HFFc6 (cell line): ENCODE measurements around the gene STING1. TPM values are rescaled to one million over a fixed set of nuclear protein-coding genes. Genes with fewer than 3 reads are reported as not detected.

Source experiments
- DNase-seq: peaks from one replicate; pipeline ENCODE4 v3.0.0-alpha.2; 2018
- H3K27ac Mint-ChIP-seq: 2 replicates; pipeline ENCODE4 v1.8.0; 2020; ENCODE audit warnings: mild to moderate bottlenecking, mixed read lengths
- H3K27me3 Mint-ChIP-seq: 2 replicates; pipeline ENCODE4 v1.8.0; 2021; ENCODE audit warnings: mild to moderate bottlenecking, moderate library complexity, mixed read lengths; ENCODE audit not compliant: insufficient read depth
- H3K36me3 Mint-ChIP-seq: 2 replicates; pipeline ENCODE4 v1.8.0; 2021; ENCODE audit warnings: low read depth, mixed read lengths
- H3K4me1 Mint-ChIP-seq: 2 replicates; pipeline ENCODE4 v1.8.0; 2020; ENCODE audit warnings: low read depth, mixed read lengths
- H3K4me3 Mint-ChIP-seq: 2 replicates; pipeline ENCODE4 v1.8.0; 2020; ENCODE audit warnings: mild to moderate bottlenecking, moderate library complexity, mixed read lengths
- H3K9me3 Mint-ChIP-seq: 2 replicates; pipeline ENCODE4 v1.8.0; 2020; ENCODE audit warnings: mild to moderate bottlenecking, mixed read lengths
- total RNA-seq, 6 experiments: library from RNA; stranded (reverse); fragmentation: NEBNext Ultra II Directional; extraction: Animal tissue kit (Norgen Biotek cat#: 25700); gene quantifications; 2 replicates in 1 of 6; 3 replicates in 5 of 6; pipeline ENCODE4 v1.2.3, GENCODE V29; 2021
- TF ChIP-seq, protein P1 (sequence below): fragments of 200-600 bp; sonication (generic); IDR thresholded peaks from 2 replicates; pipeline ENCODE4 v1.5.0; 2021; ENCODE audit warnings: antibody characterized with exemption, mild to moderate bottlenecking

STING1 gene
- total RNA-seq, 6 experiments from 2014 or later = 68.8 to 99.6 (median 87.9) TPM

DNA sequence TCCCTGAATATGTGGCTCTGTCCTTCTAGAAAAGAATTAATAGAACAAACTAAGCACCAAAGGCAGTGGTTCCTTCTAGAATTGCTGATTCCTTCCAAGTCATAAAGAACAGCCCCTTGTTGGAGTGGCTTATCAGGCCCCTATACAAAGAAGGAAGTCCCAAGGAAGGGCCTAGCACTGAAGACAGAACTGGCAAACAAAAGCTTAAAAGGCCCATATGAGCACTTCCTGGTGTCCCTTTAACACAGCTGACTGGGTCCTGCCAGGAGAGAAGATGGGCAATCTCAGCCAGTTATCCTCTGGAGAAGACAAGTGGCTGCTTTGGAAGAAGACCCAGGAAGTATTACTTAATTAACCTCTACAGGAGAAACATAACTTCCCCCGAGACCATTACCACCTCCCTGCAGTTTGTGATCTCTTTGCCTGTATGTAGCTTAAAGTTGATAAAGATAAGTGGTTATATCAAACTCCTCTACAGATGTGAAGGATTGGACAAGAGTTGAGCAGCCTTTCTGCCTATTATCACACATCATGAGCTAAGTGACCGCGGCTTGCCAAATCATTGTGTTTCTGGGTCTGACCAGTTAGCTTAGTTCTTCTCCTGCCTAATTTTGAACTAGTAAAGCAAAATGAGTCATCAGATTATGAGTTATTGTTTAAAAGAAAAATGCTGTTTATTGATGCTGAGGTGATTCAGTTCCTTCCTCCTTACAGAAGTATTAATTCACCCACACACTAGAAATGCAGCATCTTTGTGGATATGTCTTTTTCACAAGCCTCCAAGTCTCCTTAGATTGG is 13.3 kb upstream of the STING1 start:
- DNase-seq = peak; percentile 71
- Mint-ChIP-seq H3K27ac (peak overlapping the region; percentile 96), H3K4me1 (peaks cover 57% of the 10 kb centered on the region), H3K27me3 (no peaks in the 10 kb centered on the region), H3K9me3 (no peaks in the 10 kb centered on the region), H3K36me3 (no peaks in the 10 kb centered on the region), H3K4me3 (peak overlapping the region; percentile 65; the same call in 1 of the 2 replicates)
- TF ChIP-seq, protein P1, sequence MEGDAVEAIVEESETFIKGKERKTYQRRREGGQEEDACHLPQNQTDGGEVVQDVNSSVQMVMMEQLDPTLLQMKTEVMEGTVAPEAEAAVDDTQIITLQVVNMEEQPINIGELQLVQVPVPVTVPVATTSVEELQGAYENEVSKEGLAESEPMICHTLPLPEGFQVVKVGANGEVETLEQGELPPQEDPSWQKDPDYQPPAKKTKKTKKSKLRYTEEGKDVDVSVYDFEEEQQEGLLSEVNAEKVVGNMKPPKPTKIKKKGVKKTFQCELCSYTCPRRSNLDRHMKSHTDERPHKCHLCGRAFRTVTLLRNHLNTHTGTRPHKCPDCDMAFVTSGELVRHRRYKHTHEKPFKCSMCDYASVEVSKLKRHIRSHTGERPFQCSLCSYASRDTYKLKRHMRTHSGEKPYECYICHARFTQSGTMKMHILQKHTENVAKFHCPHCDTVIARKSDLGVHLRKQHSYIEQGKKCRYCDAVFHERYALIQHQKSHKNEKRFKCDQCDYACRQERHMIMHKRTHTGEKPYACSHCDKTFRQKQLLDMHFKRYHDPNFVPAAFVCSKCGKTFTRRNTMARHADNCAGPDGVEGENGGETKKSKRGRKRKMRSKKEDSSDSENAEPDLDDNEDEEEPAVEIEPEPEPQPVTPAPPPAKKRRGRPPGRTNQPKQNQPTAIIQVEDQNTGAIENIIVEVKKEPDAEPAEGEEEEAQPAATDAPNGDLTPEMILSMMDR = no peak

DNA sequence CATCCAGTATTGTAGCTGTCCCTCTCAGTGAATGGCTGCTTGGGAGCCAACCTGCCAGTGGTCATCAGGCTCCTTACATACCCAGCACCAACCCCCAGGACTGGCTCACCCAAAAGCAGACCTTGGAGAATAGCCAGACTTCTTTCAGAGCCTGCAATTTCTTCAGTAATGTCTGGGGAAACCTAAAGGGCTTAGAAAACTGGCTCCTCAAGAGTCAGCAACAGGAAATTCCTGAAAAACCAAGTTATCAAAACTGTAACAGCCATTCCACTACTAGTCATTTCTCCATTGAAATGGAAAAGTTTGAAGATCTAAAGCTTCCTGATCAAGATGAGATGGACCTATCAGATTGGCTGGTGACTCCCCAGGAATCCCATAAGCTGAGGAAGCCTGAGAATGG is 12.3 kb upstream of the STING1 start:
- Mint-ChIP-seq H3K36me3 (no peaks in the 10 kb centered on the region), H3K9me3 (no peaks in the 10 kb centered on the region), H3K4me3 (peak overlapping the region; percentile 65), H3K4me1 (peaks cover 61% of the 10 kb centered on the region), H3K27me3 (no peaks in the 10 kb centered on the region), H3K27ac (peak overlapping the region; percentile 96)
- TF ChIP-seq, protein P1 = no peak
- DNase-seq = peak; percentile 74

DNA sequence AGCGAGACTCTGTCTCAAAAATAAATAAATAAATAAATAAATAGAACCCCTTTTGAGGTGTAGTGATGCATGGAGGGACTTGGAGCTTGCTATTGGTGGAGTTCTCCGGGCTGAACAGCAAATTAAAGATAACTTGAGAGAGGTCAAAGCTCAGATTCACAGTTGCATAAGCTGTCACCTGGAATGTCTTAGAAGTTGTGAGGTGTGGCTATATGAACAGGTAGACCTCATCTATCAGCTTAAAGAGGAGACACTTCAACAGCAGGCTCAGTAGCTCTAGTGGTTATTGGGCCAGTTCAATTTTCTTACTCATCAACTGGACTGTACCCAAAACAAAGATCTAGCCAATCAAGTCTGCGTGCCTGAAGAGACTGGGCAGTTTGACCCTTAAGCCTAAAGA is 11.7 kb upstream of the STING1 start:
- Mint-ChIP-seq H3K27me3 (no peaks in the 10 kb centered on the region; the same call in 1 of the 2 replicates), H3K27ac (peak overlapping the region; percentile 96), H3K4me1 (peaks cover 61% of the 10 kb centered on the region), H3K4me3 (peak overlapping the region; percentile 47; the same call in 1 of the 2 replicates), H3K36me3 (no peaks in the 10 kb centered on the region), H3K9me3 (no peaks in the 10 kb centered on the region)
- DNase-seq = no peak
- TF ChIP-seq, protein P1 = no peak

DNA sequence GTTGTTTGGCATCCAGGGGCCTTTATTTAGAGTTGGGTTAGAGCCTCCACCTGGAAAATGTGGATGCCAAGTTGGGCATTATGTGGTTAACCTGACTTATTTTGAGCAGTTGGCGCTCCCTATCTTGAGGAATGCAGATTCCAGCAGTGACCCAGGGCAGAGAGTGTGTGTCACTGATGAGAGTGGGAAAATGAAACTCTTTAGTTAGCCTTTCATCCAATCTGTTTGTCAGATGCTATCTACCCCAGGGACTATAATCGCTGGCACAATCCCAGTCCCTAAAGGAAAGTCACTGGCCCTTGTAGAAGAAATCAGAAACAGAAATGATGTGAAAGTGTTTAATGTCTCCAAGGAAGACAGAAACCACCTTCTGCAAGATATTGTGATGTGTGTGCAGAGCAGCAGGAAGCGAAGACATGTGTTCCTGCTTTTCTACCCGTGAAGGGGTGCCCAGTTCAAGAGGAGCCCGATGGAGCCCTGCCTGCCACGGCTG is 10.2 kb upstream of the STING1 start:
- Mint-ChIP-seq H3K27ac (peak overlapping the region; percentile 72), H3K36me3 (no peaks in the 10 kb centered on the region), H3K27me3 (no peaks in the 10 kb centered on the region; the same call in 1 of the 2 replicates), H3K9me3 (no peaks in the 10 kb centered on the region), H3K4me1 (peaks cover 60% of the 10 kb centered on the region), H3K4me3 (peak overlapping the region; percentile 64)
- TF ChIP-seq, protein P1 = 0 out of 2 replicates have a peak, but pooled peaks have one; percentile 7
- peak; percentile 61 for DNase-seq

DNA sequence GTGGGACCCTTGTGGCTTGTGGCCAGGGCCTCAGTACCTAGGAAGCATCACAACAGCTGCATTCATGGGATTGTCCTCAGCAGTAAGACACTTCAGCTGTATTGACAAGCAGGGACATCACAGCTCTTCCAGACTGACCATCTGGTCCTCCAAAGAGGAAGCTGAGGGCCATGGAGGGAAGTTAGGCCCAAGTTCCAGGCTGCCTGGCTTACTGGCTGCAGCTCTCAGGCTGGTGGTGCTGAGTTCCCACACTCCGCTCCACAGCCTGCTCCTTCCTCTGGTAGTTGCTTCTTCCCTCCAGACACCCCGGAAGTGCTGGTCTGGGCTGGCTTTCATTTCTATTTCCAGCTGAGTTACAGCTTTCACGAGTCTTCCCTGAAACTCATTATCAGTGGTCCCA is 5.7 kb upstream of the STING1 start:
- Mint-ChIP-seq H3K27ac (no peak overlapping the region), H3K9me3 (no peaks in the 10 kb centered on the region), H3K27me3 (no peaks in the 10 kb centered on the region; the same call in 1 of the 2 replicates), H3K36me3 (no peaks in the 10 kb centered on the region), H3K4me1 (peaks cover 28% of the 10 kb centered on the region), H3K4me3 (no peak overlapping the region)
- TF ChIP-seq, protein P1 = no peak
- no peak for DNase-seq
